Esophagus muscularis mucosa (tissue), 4 donors: ENCODE measurements around the gene FAM222A.

ENCODE experiments used
- CTCF ChIP-seq, 3 experiments: fragments of 200-600 bp in 2 of 3; fragments of 450-650 bp in 1 of 3; sonication (generic) in 2 of 3; IDR thresholded peaks; one replicate each; pipeline ENCODE4 v1.5.1; 2017 to 2019; ENCODE audit warnings: antibody characterized with exemption in 3 of 3, mild to moderate bottlenecking in 2 of 3, moderate library complexity in 1 of 3
- EP300 ChIP-seq: sonication (generic); formaldehyde crosslinking; IDR thresholded peaks from one replicate; pipeline ENCODE4 v1.6.1; 2017; ENCODE audit warnings: antibody characterized with exemption
- POLR2A ChIP-seq: fragments of 450-650 bp; IDR thresholded peaks from one replicate; pipeline ENCODE4 v1.6.1; 2017; ENCODE audit warnings: antibody characterized with exemption, moderate library complexity, mild to moderate bottlenecking, low read depth

- TF ChIP-seq CTCF (IDR thresholded peaks at IDR 0.05) (no peak), POLR2A (no peak), EP300 (no peak)
These were observed 33.9 kb upstream of the FAM222A start for GRCh38 chr12:109679501-109680263.
